G401 (cell line): Measurements from ENCODE around the gene CD177. TPM values are rescaled to one million over a fixed set of nuclear protein-coding genes. Genes with fewer than 3 reads are reported as not detected.
"Not testable (repeated sequence)": the region's sequence is repeated elsewhere in the genome, so short reads cannot be mapped to it uniquely, and the experiment has no call there.

Experiments
- DNase-seq: peaks from one replicate; pipeline ENCODE4 v3.0.0-alpha.2; 2015; ENCODE audit warnings: low spot score
- in situ Hi-C: cut with HindIII; loops from 2 replicates; pipeline ENCODE4 v1.10.0; 2016; ENCODE audit warnings: low sequenced_read_pairs, mixed read lengths
- total RNA-seq: library from RNA; depleted of rRNA; stranded (reverse); fragments of >200 nt; shearing (Covaris generic); gene quantifications from 2 replicates; pipeline ENCODE4 v1.2.3, GENCODE V29; 2014

Gene CD177
- total RNA-seq, 1 experiment from 2014 or later = 498 TPM

GRCh38 chr19:43367822-43368221, 14.3 kb downstream of the CD177 start:
- in situ Hi-C loops = no loop called here

GRCh38 chr19:43368897-43369296, 15.4 kb downstream of the CD177 start:
- in situ Hi-C loops, DNase-seq: not testable (repeated sequence)

More at GRCh38 chr19:43367822-43368221, 14.3 kb downstream of the CD177 start:
- no peak for DNase-seq

GRCh38 chr19:43371909-43372308, 18.4 kb downstream of the CD177 start:
- in situ Hi-C loops = no loop called here

GRCh38 chr19:43372462-43372861, 19.0 kb downstream of the CD177 start:
- DNase-seq = no peak
- in situ Hi-C loops = no loop called here

More at GRCh38 chr19:43371909-43372308, 18.4 kb downstream of the CD177 start:
- no peak for DNase-seq

GRCh38 chr19:43377624-43378023, 24.1 kb downstream of the CD177 start:
- in situ Hi-C loops, DNase-seq: not testable (repeated sequence)

GRCh38 chr19:43380008-43380407, 26.5 kb downstream of the CD177 start:
- in situ Hi-C loops = no loop called here
- no peak for DNase-seq

GRCh38 chr19:43380771-43381386, 27.4 kb downstream of the CD177 start:
- in situ Hi-C loops = no loop called here
- DNase-seq = no peak

GRCh38 chr19:43382586-43383216, 29.2 kb downstream of the CD177 start:
- in situ Hi-C loops, DNase-seq: not testable (repeated sequence)

GRCh38 chr19:43383254-43383653, 29.8 kb downstream of the CD177 start:
- DNase-seq, in situ Hi-C loops: not testable (repeated sequence)

- DNase-seq, in situ Hi-C loops: not testable (repeated sequence)
Observed at GRCh38 chr19:43383759-43384158, 30.3 kb downstream of the CD177 start.

- DNase-seq, in situ Hi-C loops: not testable (repeated sequence)
Observed at GRCh38 chr19:43390903-43391551, 37.5 kb downstream of the CD177 start.

GRCh38 chr19:43391552-43391935, 38.1 kb downstream of the CD177 start:
- DNase-seq, in situ Hi-C loops: not testable (repeated sequence)

- DNase-seq, in situ Hi-C loops: not testable (repeated sequence)
Observed at GRCh38 chr19:43393501-43393900, 40.0 kb downstream of the CD177 start.

- in situ Hi-C loops = no loop called here
- DNase-seq = no peak
Observed at GRCh38 chr19:43395561-43395960, 42.1 kb downstream of the CD177 start.

GRCh38 chr19:43406297-43406696, 52.8 kb downstream of the CD177 start:
- in situ Hi-C loops = no loop called here
- DNase-seq = no peak

GRCh38 chr19:43407416-43408005, 54.0 kb downstream of the CD177 start:
- no peak for DNase-seq
- in situ Hi-C loops = no loop called here

GRCh38 chr19:43408043-43408442, 54.6 kb downstream of the CD177 start:
- in situ Hi-C loops = no loop called here
- DNase-seq = no peak

GRCh38 chr19:43409415-43409814, 55.9 kb downstream of the CD177 start:
- DNase-seq = no peak
- in situ Hi-C loops = no loop called here

GRCh38 chr19:43412441-43412840, 59.0 kb downstream of the CD177 start:
- in situ Hi-C loops = no loop called here
- DNase-seq = no peak
